Breast epithelium (tissue), 4 donors: ENCODE data around the gene ZNF677. TPM values are rescaled to one million over a fixed set of nuclear protein-coding genes. Genes with fewer than 3 reads are reported as not detected.
"Not testable (repeated sequence)": the region's sequence is repeated elsewhere in the genome, so short reads cannot be mapped to it uniquely, and the experiment has no call there.

ENCODE experiments used
- DNase-seq, 2 donors: peaks; one replicate each; pipeline ENCODE4 v3.0.0-alpha.2; 2019; ENCODE audit warnings: low spot score in 2 of 2
- H3K27ac ChIP-seq, 2 donors: fragments of 200-600 bp; sonication (generic) in 1 of 2; one replicate each; pipeline ENCODE4 v1.5.1; 2016 to 2019; ENCODE audit warnings: mild to moderate bottlenecking in 1 of 2
- H3K27me3 ChIP-seq, 2 donors: fragments of 200-600 bp; sonication (generic) in 1 of 2; one replicate each; pipeline versions ENCODE4 v1.5.1 to v1.6.0; 2017 to 2019; ENCODE audit warnings: control low read depth in 1 of 2, mild to moderate bottlenecking in 1 of 2
- H3K36me3 ChIP-seq: fragments of 200-600 bp; one replicate; pipeline ENCODE4 v1.5.1; 2019
- H3K4me1 ChIP-seq, 2 donors: fragments of 200-600 bp; sonication (generic); one replicate each; pipeline ENCODE4 v1.5.1; 2016 to 2019; ENCODE audit warnings: control low read depth in 1 of 2
- H3K4me3 ChIP-seq, 3 donors: fragments of 200-600 bp; sonication (generic); 1 replicate in 2 of 3; 2 replicates in 1 of 3; pipeline ENCODE4 v1.5.1; 2016 to 2019; ENCODE audit warnings: mild to moderate bottlenecking in 3 of 3, moderate library complexity in 2 of 3
- H3K9me3 ChIP-seq, 2 donors: fragments of 200-600 bp; sonication (generic) in 1 of 2; one replicate each; pipeline ENCODE4 v1.5.1; 2016 to 2019; ENCODE audit warnings: control low read depth in 1 of 2
- CTCF ChIP-seq, 3 donors: fragments of 450-650 bp; IDR thresholded peaks; one replicate each; pipeline ENCODE4 v1.5.1; 2016 to 2017; ENCODE audit warnings: antibody characterized with exemption in 3 of 3, mild to moderate bottlenecking in 3 of 3, moderate library complexity in 3 of 3
- POLR2A ChIP-seq: fragments of 450-650 bp; IDR thresholded peaks from one replicate; pipeline ENCODE4 v1.6.1; 2016; ENCODE audit warnings: antibody characterized with exemption, mild to moderate bottlenecking, moderate library complexity
- POLR2AphosphoS5 ChIP-seq, 3 donors: sonication (generic); formaldehyde crosslinking; IDR thresholded peaks; one replicate each; pipeline ENCODE4 v1.6.1; 2017; ENCODE audit warnings: antibody characterized with exemption in 3 of 3
- intact Hi-C: fragments of 100-400 bp; cut with DNase I; formaldehyde crosslinking; loops from one replicate; pipeline ENCODE4 v1.15.1; 2023; ENCODE audit warnings: low total_unique reads
- total RNA-seq, 3 donors: library from RNA; depleted of rRNA; stranded (reverse); fragments of >200 nt; gene quantifications; one replicate each; pipeline ENCODE4 v1.1.0, GENCODE V29; 2016

Gene ZNF677
- total RNA-seq, 3 donors from 2014 or later, result 11.1 to 26.3 (median 15.7) TPM

GRCh38 chr19:53195265-53195903, 59.3 kb downstream of the ZNF677 start:
- no peaks in the 10 kb centered on the region for H3K27me3 ChIP-seq
- TF ChIP-seq POLR2AphosphoS5 (IDR thresholded peaks at IDR 0.05), result peak in 1 of 3 donors; percentile 49
- no peak for TF ChIP-seq POLR2A
- peak; percentile 84 to 96 (median 94) for TF ChIP-seq CTCF (IDR thresholded peaks at IDR 0.05)
- DNase-seq, result peak; percentile 78 to 84
- peak overlapping the region in 1 of 2 donors; percentile 24 for H3K27ac ChIP-seq
- intact Hi-C loops, result no loop called here
- no peak overlapping the region for H3K4me3 ChIP-seq
- no peaks in the 10 kb centered on the region for H3K36me3 ChIP-seq
- H3K9me3 ChIP-seq, result peaks cover 12 to 19% of the 10 kb centered on the region in 2 donors
- no peaks in the 10 kb centered on the region for H3K4me1 ChIP-seq

- no peak for DNase-seq
- no peak for TF ChIP-seq CTCF (IDR thresholded peaks at IDR 0.05)
- TF ChIP-seq POLR2A, result no peak
- TF ChIP-seq POLR2AphosphoS5 (IDR thresholded peaks at IDR 0.05), result no peak
- H3K4me1 ChIP-seq, result no peaks in the 10 kb centered on the region
- no peak overlapping the region for H3K27ac ChIP-seq
- intact Hi-C loops, result no loop called here
- H3K4me3 ChIP-seq, result peak overlapping the region; percentile 77 to 80 (median 80)
- no peaks in the 10 kb centered on the region for H3K27me3 ChIP-seq
- no peaks in the 10 kb centered on the region for H3K36me3 ChIP-seq
- peaks cover 5% of the 10 kb centered on the region in 2 donors for H3K9me3 ChIP-seq
These were observed 61.0 kb downstream of the ZNF677 start for GRCh38 chr19:53193535-53194222.

- Histone ChIP-seq H3K36me3 (no peaks in the 10 kb centered on the region), H3K9me3 (peaks cover 0 to under 1% of the 10 kb centered on the region in 2 donors), H3K27me3 (no peaks in the 10 kb centered on the region), H3K27ac (peak within 1 kb of the TSS; percentile 78 to 88), H3K4me1 (no peaks in the 10 kb centered on the region), H3K4me3 (peak within 1 kb of the TSS; percentile 77 to 80 (median 80))
- DNase-seq, result peak; percentile 88
- intact Hi-C loops, result no loop called here
- TF ChIP-seq CTCF (IDR thresholded peaks at IDR 0.05), result no peak
- peak; percentile 57 to 69 (median 64) for TF ChIP-seq POLR2AphosphoS5 (IDR thresholded peaks at IDR 0.05)
- no peak for TF ChIP-seq POLR2A
These were observed 61.7 kb downstream of the ZNF677 start, which contains the start of gene ZNF665 for GRCh38 chr19:53192771-53193534. Gene ZNF665, minus strand, starts transcription at chr19:53193358. Its CDS starts 10,460 bp downstream, at chr19:53182898.

- no peak for DNase-seq
- H3K27me3 ChIP-seq, result no peaks in the 10 kb centered on the region
- no peaks in the 10 kb centered on the region for H3K36me3 ChIP-seq
- H3K9me3 ChIP-seq, result no peaks in the 10 kb centered on the region
- no peak overlapping the region for H3K27ac ChIP-seq
- H3K4me3 ChIP-seq, result no peak overlapping the region
- intact Hi-C loops, result no loop called here
- TF ChIP-seq CTCF (IDR thresholded peaks at IDR 0.05) (no peak), POLR2A (no peak)
- H3K4me1 ChIP-seq, result no peaks in the 10 kb centered on the region
These were observed 64.4 kb downstream of the ZNF677 start for GRCh38 chr19:53190253-53190652.

GRCh38 chr19:53189691-53190198, 64.9 kb downstream of the ZNF677 start:
- intact Hi-C loops, H3K4me1 ChIP-seq, H3K9me3 ChIP-seq, H3K4me3 ChIP-seq, DNase-seq, H3K27ac ChIP-seq, H3K27me3 ChIP-seq, H3K36me3 ChIP-seq: not testable (repeated sequence)

Other genes with a start within 250 kb of the ZNF677 start
- gene ERVV-1, start 241.0 kb downstream of the ZNF677 start, total RNA-seq, result not detected
- not detected for gene ERVV-2, start 210.1 kb downstream of the ZNF677 start, total RNA-seq
- gene ZNF160, start 151.5 kb downstream of the ZNF677 start, total RNA-seq, result 10 to 100 TPM; 34.9 to 87.2 (median 52.8) TPM
- 10 to 100 TPM in 2 of 3 donors, 1 to 10 TPM in 1; 4.3 to 17.7 (median 14.1) TPM for gene ZNF415, start 122.0 kb downstream of the ZNF677 start, total RNA-seq
- gene ZNF347, start 95.8 kb downstream of the ZNF677 start, total RNA-seq, result 10 to 100 TPM in 2 of 3 donors, 1 to 10 TPM in 1; 6.9 to 19.2 (median 13.4) TPM
- 1 to 10 TPM; 2.9 to 8.6 (median 5.8) TPM for gene ZNF665, start 61.5 kb downstream of the ZNF677 start, total RNA-seq
- not detected for gene VN1R2, start 3.4 kb upstream of the ZNF677 start, total RNA-seq
- gene VN1R4, start 12.8 kb upstream of the ZNF677 start, total RNA-seq, result not detected
- gene ZNF845, start 78.9 kb upstream of the ZNF677 start, total RNA-seq, result 10 to 100 TPM in 1 of 3 donors, 1 to 10 TPM in 2; 6.6 to 12.4 (median 7.9) TPM
- gene ZNF525, start 110.8 kb upstream of the ZNF677 start, total RNA-seq, result 10 to 100 TPM in 2 of 3 donors, 1 to 10 TPM in 1; 7.0 to 34.4 (median 13.8) TPM
- gene ZNF765, start 140.3 kb upstream of the ZNF677 start, total RNA-seq, result 10 to 100 TPM in 2 of 3 donors, 1 to 10 TPM in 1; 9.3 to 18.4 (median 12.1) TPM
- 10 to 100 TPM; 14.1 to 20.9 (median 17.0) TPM for gene ZNF761, start 177.1 kb upstream of the ZNF677 start, total RNA-seq
- 1 to 10 TPM; 3.3 to 7.0 (median 3.4) TPM for gene ZNF813, start 212.9 kb upstream of the ZNF677 start, total RNA-seq